H1 (cell line): ENCODE data around the gene H2BK1. TPM values are rescaled to one million over a fixed set of nuclear protein-coding genes. Genes with fewer than 3 reads are reported as not detected.

Experiments
- CTBP2 ChIP-seq: IDR thresholded peaks from 2 replicates; pipeline ENCODE4 v1.7.0; 2011; ENCODE audit warnings: borderline replicate concordance, mild to moderate bottlenecking, moderate library complexity, mixed read lengths, low read length; ENCODE audit not compliant: insufficient read depth, insufficient read length
- GTF2F1 ChIP-seq: IDR thresholded peaks from 2 replicates; pipeline ENCODE4 v1.6.1; 2012; ENCODE audit warnings: low read depth, low read length, improper control_type of control experiment, borderline replicate concordance
- JUN ChIP-seq: IDR thresholded peaks from 2 replicates; pipeline ENCODE4 v1.6.1; 2011; ENCODE audit warnings: low read depth, mild to moderate bottlenecking, improper control_type of control experiment, low read length
- KDM4A ChIP-seq: IDR thresholded peaks from one replicate; pipeline ENCODE4 v1.7.1; 2012; ENCODE audit warnings: low read depth, mild to moderate bottlenecking, moderate library complexity, low read length, inconsistent platforms; ENCODE audit not compliant: severe bottlenecking
- KDM5A ChIP-seq: fragments of 200-600 bp; IDR thresholded peaks from 2 replicates; pipeline ENCODE4 v1.7.1; 2012; ENCODE audit warnings: mild to moderate bottlenecking, low read length, inconsistent platforms, mixed read lengths
- RFX5 ChIP-seq: IDR thresholded peaks from 2 replicates; pipeline ENCODE4 v1.6.1; 2011; ENCODE audit warnings: low read depth, low read length, improper control_type of control experiment, borderline replicate concordance
- SAP30 ChIP-seq: fragments of 300-600 bp; sonication (generic); IDR thresholded peaks from 2 replicates; pipeline ENCODE4 v1.7.1; 2012; ENCODE audit warnings: low read length, moderate library complexity, mild to moderate bottlenecking, inconsistent platforms; ENCODE audit not compliant: insufficient read depth, insufficient replicate concordance
- SRF ChIP-seq: IDR thresholded peaks from 2 replicates; pipeline ENCODE4 v1.6.1; 2011; ENCODE audit warnings: mild to moderate bottlenecking, low read depth, low read length, moderate library complexity
- SUZ12 ChIP-seq: fragments of 200-600 bp; sonication (generic); IDR thresholded peaks from 2 replicates; pipeline ENCODE4 v1.6.1; 2012; ENCODE audit warnings: mild to moderate bottlenecking, inconsistent platforms, low read length, moderate library complexity, mixed read lengths
- TEAD4 ChIP-seq: IDR thresholded peaks from 2 replicates; pipeline ENCODE4 v1.6.1; 2012; ENCODE audit warnings: low read depth, low read length, inconsistent platforms, mixed read lengths
- ZNF274 ChIP-seq: IDR thresholded peaks from 2 replicates; pipeline ENCODE4 v1.7.0; 2012; ENCODE audit warnings: low read length, borderline replicate concordance; ENCODE audit errors: extremely low read depth
- polyA plus RNA-seq, 7 experiments: library from polyadenylated mRNA; depleted of rRNA in 3 of 7; stranded (reverse) in 5 of 7; unstranded in 2 of 7; fragments of >200 nt in 5 of 7; fragments of 200-250 nt in 2 of 7; gene quantifications; 1 replicate in 5 of 7; 2 replicates in 1 of 7; 4 replicates in 1 of 7; pipeline versions ENCODE4 v1.2.1 to v1.2.3, GENCODE V29; 2011 to 2013; ENCODE audit warnings: missing spikeins in 2 of 7, mixed read lengths in 2 of 7
- total RNA-seq: library from RNA; stranded (reverse); fragmentation: NEBNext Ultra II Directional; extraction: Animal tissue kit (Norgen Biotek cat#: 25700); gene quantifications from 2 replicates; pipeline ENCODE4 v1.2.1, GENCODE V29; 2021

Gene H2BK1
- total and polyA plus RNA-seq, 2 of the 8 experiments (the other 6 are each of a cell fraction or from before 2014, with no cell fraction given), result not detected

- TF ChIP-seq JUN, result no peak
- TF ChIP-seq CTBP2, result no peak
- TF ChIP-seq SUZ12, result no peak
- no peak for TF ChIP-seq KDM5A
- no peak for TF ChIP-seq RFX5
- no peak for TF ChIP-seq SAP30
- TF ChIP-seq KDM4A, result no peak
- no peak for TF ChIP-seq SRF
- TF ChIP-seq ZNF274, result no peak
- no peak for TF ChIP-seq TEAD4
- TF ChIP-seq GTF2F1, result no peak
Observed at GRCh38 chr7:151206914-151207313, 3.4 kb downstream of the H2BK1 start (continued).
